Activated CD8-positive, alpha-beta T cell treated with anti-CD3 and anti-CD28 coated beads for 36 hours (primary cell): ENCODE data around the gene RIIAD1. TPM values are rescaled to one million over a fixed set of nuclear protein-coding genes. Genes with fewer than 3 reads are reported as not detected.

Source experiments
- ATAC-seq: fragments of 200-7000 bp; cut with Tn5 transposase; one replicate; pipeline ENCODE4 v1.10.0; 2021; ENCODE audit warnings: mild to moderate bottlenecking, moderate library complexity
- CTCF ChIA-PET: fragments of 350-600 bp; sonication (Branson Sonifier 250); formaldehyde crosslinking; loops from one replicate; lab custom pipeline; 2021; ENCODE audit warnings: antibody characterized with exemption; lab: Charles Lee
- POLR2A ChIA-PET: fragments of 350-600 bp; sonication (Branson Sonifier 250); formaldehyde crosslinking; loops from one replicate; lab custom pipeline; 2021; ENCODE audit warnings: antibody characterized with exemption; lab: Charles Lee
- DNase-seq: peaks from one replicate; pipeline ENCODE4 v3.0.0-alpha.2; 2020
- H3K27ac Mint-ChIP-seq: one replicate; pipeline ENCODE4 v1.8.0; 2021; ENCODE audit warnings: mild to moderate bottlenecking, mixed read lengths
- H3K27me3 Mint-ChIP-seq: one replicate; pipeline ENCODE4 v1.8.0; 2021; ENCODE audit warnings: mixed read lengths
- H3K36me3 Mint-ChIP-seq: one replicate; pipeline ENCODE4 v1.8.0; 2021; ENCODE audit warnings: low read depth, mixed read lengths
- H3K4me1 Mint-ChIP-seq: one replicate; pipeline ENCODE4 v1.8.0; 2021; ENCODE audit warnings: low read depth, mixed read lengths
- H3K4me3 Mint-ChIP-seq: one replicate; pipeline ENCODE4 v1.8.0; 2021; ENCODE audit warnings: mild to moderate bottlenecking, moderate library complexity, mixed read lengths
- H3K9me3 Mint-ChIP-seq: one replicate; pipeline ENCODE4 v1.8.0; 2021; ENCODE audit warnings: mixed read lengths
- CTCF ChIP-seq: fragments of 200-600 bp; IDR thresholded peaks from one replicate; pipeline ENCODE4 v1.8.0; 2022; ENCODE audit warnings: antibody characterized with exemption, mild to moderate bottlenecking
- intact Hi-C: fragments of 100-400 bp; cut with micrococcal nuclease; formaldehyde crosslinking; loops from one replicate; pipeline ENCODE4 v1.10.0; 2022
- total RNA-seq, 2 experiments: library from RNA; stranded (reverse); gene quantifications; one replicate each; pipeline ENCODE4 v1.2.3, GENCODE V29; 2021

RIIAD1 gene
- total RNA-seq, 2 experiments from 2014 or later, result not detected

- no peaks in the 10 kb centered on the region for H3K27me3 Mint-ChIP-seq
- ATAC-seq, result no peak
- no peak for DNase-seq
- CTCF ChIA-PET, result interaction anchor here (1.3 kb wide), 1 partner anchor 57 kb away, joined by 4 read pairs; the partner anchor contains the start of gene RORC
- H3K36me3 Mint-ChIP-seq, result no peaks in the 10 kb centered on the region
- H3K4me1 Mint-ChIP-seq, result no peaks in the 10 kb centered on the region
- H3K4me3 Mint-ChIP-seq, result no peak overlapping the region
- intact Hi-C loops, result no loop called here
- no peak for TF ChIP-seq CTCF
- POLR2A ChIA-PET, result interaction anchor here (0.7 kb wide), 1 partner anchor 154 kb away, joined by 3 read pairs; no protein-coding TSS in a partner anchor
- H3K9me3 Mint-ChIP-seq, result no peaks in the 10 kb centered on the region
- H3K27ac Mint-ChIP-seq, result no peak overlapping the region
Measured at GRCh38 chr1:151773702-151774101, 52.4 kb downstream of the RIIAD1 start.

- no peaks in the 10 kb centered on the region for H3K9me3 Mint-ChIP-seq
- no peaks in the 10 kb centered on the region for H3K36me3 Mint-ChIP-seq
- DNase-seq (no peak), ATAC-seq (no peak)
- no peak for TF ChIP-seq CTCF
- no peak overlapping the region for H3K27ac Mint-ChIP-seq
- no peaks in the 10 kb centered on the region for H3K4me1 Mint-ChIP-seq
- intact Hi-C loops, result no loop called here
- ChIA-PET CTCF (interaction anchor here (1.1 to 1.3 kb wide), 3 partner anchors 12 to 56 kb away, joined by 3 to 4 read pairs (median 3); partner anchors contain the start of genes MRPL9 and RORC), POLR2A (no interaction called here)
- H3K4me3 Mint-ChIP-seq, result no peak overlapping the region
- H3K27me3 Mint-ChIP-seq, result no peaks in the 10 kb centered on the region
Measured at GRCh38 chr1:151774256-151774922, 53.1 kb downstream of the RIIAD1 start.

- DNase-seq (no peak), ATAC-seq (no peak)
- H3K9me3 Mint-ChIP-seq, result no peaks in the 10 kb centered on the region
- peaks cover 2% of the 10 kb centered on the region for H3K36me3 Mint-ChIP-seq
- H3K4me3 Mint-ChIP-seq, result no peak overlapping the region
- H3K27me3 Mint-ChIP-seq, result no peaks in the 10 kb centered on the region
- CTCF ChIA-PET, result no interaction called here
- POLR2A ChIA-PET, result no interaction called here
- no peaks in the 10 kb centered on the region for H3K4me1 Mint-ChIP-seq
- intact Hi-C loops, result no loop called here
- no peak for TF ChIP-seq CTCF
- no peak overlapping the region for H3K27ac Mint-ChIP-seq
Measured at GRCh38 chr1:151775894-151776664, 54.8 kb downstream of the RIIAD1 start.

GRCh38 chr1:151776665-151777062 lies 55.3 kb downstream of the RIIAD1 start:
- Mint-ChIP-seq H3K36me3 (peaks cover 2% of the 10 kb centered on the region), H3K27me3 (no peaks in the 10 kb centered on the region), H3K9me3 (no peaks in the 10 kb centered on the region), H3K4me3 (no peak overlapping the region), H3K4me1 (no peaks in the 10 kb centered on the region), H3K27ac (no peak overlapping the region)
- POLR2A ChIA-PET, result no interaction called here
- intact Hi-C loops, result no loop called here
- TF ChIP-seq CTCF, result no peak
- ATAC-seq (no peak), DNase-seq (no peak)
- CTCF ChIA-PET, result no interaction called here

GRCh38 chr1:151777317-151777716 lies 56.0 kb downstream of the RIIAD1 start:
- no peaks in the 10 kb centered on the region for H3K27me3 Mint-ChIP-seq
- no peak for ATAC-seq
- peaks cover 2% of the 10 kb centered on the region for H3K36me3 Mint-ChIP-seq
- no peak for DNase-seq
- no peaks in the 10 kb centered on the region for H3K4me1 Mint-ChIP-seq
- no peak overlapping the region for H3K27ac Mint-ChIP-seq
- POLR2A ChIA-PET, result interaction anchor here (0.8 kb wide), 1 partner anchor 13 kb away, joined by 4 read pairs; no protein-coding TSS in a partner anchor
- H3K9me3 Mint-ChIP-seq, result no peaks in the 10 kb centered on the region
- intact Hi-C loops, result no loop called here
- no peak overlapping the region for H3K4me3 Mint-ChIP-seq
- CTCF ChIA-PET, result no interaction called here
- TF ChIP-seq CTCF, result no peak
